IPS DF 4.7 (cell line): Measurements from ENCODE around the gene ZER1.

Source experiments
- DNase-seq: peaks from one replicate; pipeline ENCODE4 v3.0.0-alpha.2; 2013; ENCODE audit warnings: low spot score; ENCODE audit errors: extremely low read depth

The ZER1 gene

DNA sequence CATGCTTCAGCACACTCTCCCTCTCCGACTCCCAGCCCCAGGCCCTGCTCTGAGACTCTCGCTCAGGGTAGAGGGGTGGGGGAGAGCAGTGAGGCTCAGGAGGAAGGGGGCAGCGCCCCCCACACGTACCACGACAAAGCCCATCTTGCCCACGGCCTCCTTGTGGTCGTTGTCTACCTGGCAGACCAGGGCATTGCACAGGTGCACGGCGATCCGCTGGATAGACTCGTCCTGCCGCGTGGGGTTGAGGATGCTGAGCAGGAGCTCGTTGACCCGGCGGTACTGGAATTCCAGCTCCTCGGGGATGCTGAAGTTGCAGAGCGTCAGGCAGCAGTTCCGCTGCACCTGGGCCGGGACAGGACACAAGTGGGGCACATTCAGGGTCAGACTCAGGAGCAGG lies 29.3 kb downstream of the ZER1 start:
- no peak for DNase-seq

- DNase-seq: no peak
These were observed 36.4 kb downstream of the ZER1 start for GRCh38 chr9:128735373-128735772.

GRCh38 chr9:128733256-128733655 lies 38.5 kb downstream of the ZER1 start:
- DNase-seq: peak; percentile 90

- no peak for DNase-seq
These were observed 39.2 kb downstream of the ZER1 start for GRCh38 chr9:128732576-128732975.

DNA sequence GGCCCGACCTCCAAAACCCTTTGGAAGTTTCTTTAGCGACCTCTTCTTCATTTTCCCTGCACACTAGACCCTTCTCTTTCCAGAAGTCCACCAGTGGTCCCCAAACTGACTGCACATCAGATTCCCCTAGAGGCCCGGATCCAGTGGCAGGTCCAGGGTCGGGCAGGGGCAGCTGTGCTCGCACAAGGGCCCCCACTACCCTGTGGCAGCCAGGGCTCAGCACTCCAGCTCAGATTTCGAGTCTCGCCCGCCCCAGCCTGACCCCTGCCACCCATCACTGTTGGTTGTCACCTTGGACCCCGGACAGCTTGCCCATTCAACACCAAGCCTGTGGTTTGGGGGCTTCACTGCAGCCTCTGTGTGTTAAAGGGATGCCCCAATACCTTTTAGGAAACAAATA lies 40.0 kb downstream of the ZER1 start:
- no peak for DNase-seq

GRCh38 chr9:128731093-128731492 lies 40.6 kb downstream of the ZER1 start:
- DNase-seq: no peak

GRCh38 chr9:128729766-128730517 lies 41.8 kb downstream of the ZER1 start:
- no peak for DNase-seq

DNA sequence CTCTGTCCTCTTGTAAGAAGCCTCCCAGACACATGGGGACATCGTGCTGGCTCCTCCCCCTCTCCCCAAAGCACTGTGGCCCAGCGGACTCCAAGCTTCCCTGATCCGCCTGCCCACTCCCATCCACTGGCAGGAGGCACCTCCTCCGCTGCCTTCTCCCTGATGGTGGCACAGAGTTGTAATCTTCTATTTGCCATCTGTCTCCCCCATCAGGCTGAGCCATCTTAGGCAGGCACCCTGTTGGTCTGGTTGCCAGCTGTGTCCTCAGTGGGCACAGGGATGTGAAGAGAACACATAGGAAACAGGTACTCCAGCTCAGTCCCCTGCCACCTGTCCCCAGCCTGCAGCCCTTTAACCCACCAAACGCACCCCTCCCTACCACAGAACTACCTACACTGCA lies 42.4 kb downstream of the ZER1 start:
- no peak for DNase-seq

DNA sequence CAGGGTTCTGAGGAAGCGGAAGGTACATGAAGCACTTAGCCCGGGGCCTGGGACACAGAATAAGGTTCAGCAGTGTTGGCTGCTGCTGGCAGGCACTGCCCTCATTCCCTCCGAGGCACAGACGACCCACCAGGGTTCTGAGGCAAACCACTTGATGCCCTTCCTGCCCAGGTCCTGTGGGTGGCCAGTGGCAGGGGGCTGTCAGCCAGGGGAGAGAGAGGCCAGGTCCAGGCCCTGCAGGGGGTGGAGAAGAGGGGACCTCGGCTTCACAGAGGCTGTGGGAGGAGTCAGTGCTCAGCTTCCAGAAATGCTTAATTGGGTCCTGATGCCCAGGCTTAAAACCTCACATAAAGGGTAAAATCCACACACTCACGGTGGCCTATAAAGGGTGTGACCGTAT lies 43.4 kb downstream of the ZER1 start:
- no peak for DNase-seq

DNA sequence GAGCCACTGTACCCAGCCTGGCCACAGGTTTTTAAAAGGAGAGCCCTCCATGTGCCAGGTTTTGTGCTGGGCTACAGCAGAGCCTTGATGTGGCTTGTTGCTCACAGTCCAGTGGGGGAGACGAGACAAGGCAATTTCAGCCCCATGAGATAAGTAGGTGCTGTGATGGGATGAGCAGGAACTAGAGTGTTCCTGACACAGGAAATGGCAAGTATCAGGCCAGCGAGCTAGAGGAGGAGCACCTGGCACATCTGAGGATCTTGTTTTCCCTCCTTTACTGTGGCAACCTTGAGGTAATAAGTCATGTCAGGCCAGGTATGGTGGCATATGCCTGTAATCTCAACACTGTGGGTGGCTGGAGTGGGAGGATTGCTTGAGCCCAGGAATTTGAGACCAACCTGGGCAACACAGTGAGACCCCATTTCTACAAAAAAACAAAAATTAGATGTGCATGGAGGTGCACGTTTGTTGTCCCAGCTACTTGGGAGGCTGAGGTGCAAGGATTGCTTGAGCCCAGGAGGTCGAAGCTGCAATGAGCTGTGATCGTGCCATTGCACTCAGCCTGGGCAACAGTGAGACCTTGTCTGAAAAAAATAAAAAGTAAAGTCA lies 44.0 kb downstream of the ZER1 start:
- DNase-seq: no peak

- DNase-seq: no peak
These were observed 46.9 kb downstream of the ZER1 start for GRCh38 chr9:128724744-128725211.

DNA sequence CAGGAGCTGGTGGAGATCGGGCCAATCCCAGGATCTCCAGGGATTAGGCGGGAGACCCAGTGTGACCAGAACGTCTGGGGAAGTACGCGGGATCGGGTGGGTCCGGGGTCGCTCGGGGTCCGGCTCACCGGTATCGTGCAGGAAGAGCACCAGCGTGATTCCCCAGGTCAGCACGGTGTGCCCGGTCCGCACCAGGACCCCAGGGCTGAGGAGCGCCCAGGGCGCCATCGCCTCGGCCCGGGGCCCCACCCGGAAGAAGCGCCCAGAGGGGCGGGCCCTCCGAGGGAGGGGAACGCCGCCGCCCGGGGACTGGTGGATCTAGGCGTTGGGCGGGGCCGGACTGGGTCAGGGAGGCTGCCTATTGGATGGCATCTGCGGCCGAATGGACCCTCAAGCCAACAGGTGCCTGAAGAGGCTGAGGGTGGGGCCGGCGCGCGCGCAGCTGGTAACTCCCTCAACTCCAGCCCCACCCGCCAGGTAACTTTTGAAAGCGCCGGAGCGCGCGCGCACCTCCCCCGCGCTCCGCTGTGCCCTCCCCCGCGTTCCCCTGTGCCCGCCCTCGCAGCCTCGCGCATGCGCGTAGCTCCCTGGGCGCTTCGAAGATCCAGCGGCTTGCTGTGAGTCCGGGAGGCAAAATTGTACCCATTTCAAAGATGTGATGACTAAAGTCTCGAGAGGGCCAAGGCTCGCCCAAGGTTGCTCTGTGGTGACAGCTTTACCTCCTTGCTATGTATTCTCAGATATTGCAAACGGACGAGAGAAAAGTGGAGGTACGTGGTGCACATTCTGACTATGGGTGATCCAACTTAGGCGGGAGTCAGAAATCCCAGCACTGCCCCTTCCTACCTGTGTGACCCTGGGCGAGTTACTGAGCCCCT lies 47.6 kb downstream of the ZER1 start, which contains the start of gene ZDHHC12:
ZDHHC12 (minus strand) TSS at position 262 of the 878 bp plus-strand sequence; CDS start at position 228, 34 bp downstream.
- DNase-seq: peak; percentile 76

DNA sequence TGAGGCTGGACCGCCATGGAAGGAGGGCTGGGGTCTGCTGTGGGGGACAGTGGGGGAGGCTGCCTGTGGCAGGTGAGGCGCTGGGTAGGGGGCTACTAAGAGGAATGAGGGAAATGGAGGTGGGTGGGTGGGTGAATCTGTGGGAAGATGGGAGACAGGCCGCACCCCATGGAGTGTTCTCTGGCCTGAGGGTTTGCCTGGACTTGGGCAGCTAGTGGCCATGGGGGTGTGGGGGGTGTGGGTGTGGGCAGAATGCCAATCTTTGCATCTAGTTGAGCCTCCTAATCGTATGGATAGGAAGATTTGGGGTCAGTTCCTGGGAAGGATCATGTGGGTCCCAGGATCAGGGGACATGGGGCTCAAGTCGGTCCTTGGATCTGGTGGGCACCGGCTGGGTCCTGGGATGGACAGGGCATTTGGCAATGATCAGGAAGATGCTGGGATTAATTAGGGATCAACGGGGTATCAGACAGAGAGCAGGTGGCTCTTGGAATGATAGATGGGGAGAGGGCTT lies 48.3 kb downstream of the ZER1 start:
- DNase-seq: no peak

GRCh38 chr9:128722380-128723351 lies 49.1 kb downstream of the ZER1 start:
- DNase-seq: no peak

DNA sequence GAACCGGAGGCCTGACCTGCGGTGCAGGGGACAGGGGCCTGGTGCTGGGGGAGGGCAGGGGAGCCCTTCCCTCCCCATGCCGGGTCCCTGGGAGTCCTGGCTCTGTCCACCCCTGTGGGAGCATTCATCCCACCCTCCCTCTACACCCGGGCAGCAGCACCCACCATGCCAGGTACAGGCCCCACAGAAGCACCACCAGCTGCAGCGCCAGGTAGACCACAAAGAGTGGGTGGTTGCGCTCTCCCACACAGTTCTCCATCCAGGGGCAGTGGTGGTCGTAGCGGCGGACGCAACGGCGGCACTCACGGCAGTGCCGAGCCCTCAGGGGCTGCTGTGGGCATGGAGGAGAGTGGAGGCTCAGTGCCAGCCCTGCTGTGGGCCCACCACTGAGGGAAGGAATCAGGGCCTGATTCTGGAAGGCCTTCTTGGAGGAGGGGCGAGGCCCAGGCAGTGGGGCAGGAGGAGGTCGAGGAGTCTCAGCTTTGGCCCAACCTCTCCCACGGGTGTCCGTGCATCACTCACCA lies 50.2 kb downstream of the ZER1 start:
- no peak for DNase-seq

DNA sequence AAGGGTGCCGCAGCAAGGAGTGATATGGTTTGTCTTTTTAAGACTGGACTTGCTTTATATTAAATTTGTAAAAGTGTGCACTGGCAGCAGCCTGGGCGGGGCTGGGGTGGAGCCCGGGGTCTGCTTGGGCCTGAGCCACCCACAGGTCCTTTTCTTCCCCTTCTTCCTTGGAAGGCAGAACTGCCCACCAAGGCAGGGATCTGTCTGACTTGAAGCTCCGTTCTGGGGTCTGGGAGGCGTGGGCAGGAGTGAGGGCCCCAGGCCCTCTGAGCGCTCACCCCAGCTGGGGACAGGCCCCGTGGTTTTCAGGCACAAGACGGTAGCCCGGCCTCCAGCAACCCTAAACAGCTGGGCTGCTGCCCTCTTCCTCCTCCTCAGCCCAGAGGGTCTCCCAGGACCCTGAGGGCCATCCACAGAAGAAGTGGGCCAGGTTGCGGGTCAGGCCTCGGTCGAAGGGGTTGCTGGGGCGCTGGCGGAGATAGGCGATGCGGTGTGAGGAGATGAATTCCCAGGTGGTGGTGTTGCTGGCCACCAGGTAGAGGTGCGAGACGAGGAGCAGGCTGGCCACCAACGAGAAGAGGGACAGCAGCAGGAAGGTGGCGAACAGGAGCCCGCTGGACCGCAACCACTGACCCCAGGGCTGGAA lies 50.8 kb downstream of the ZER1 start:
- no peak for DNase-seq

- DNase-seq: no peak
These were observed 51.7 kb downstream of the ZER1 start for GRCh38 chr9:128719919-128720605.

DNA sequence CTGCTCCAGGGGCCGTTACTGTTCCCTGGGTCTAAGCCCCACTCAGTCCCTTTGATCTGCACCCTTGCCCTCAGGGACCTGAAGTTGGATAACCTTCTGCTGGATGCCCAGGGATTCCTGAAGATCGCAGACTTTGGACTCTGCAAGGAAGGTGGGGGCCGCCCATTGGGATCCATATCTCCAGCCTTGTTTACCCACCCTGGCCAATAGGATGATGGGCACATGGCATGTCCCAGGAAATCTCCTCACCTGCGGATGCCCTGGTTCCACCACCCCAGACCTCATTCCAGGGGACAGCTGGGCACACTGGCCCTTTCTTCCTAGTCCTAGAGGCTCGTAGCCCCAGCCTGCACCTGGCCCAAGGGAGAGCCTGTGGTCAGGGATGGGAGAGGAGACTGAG lies 53.3 kb downstream of the ZER1 start:
- no peak for DNase-seq

DNA sequence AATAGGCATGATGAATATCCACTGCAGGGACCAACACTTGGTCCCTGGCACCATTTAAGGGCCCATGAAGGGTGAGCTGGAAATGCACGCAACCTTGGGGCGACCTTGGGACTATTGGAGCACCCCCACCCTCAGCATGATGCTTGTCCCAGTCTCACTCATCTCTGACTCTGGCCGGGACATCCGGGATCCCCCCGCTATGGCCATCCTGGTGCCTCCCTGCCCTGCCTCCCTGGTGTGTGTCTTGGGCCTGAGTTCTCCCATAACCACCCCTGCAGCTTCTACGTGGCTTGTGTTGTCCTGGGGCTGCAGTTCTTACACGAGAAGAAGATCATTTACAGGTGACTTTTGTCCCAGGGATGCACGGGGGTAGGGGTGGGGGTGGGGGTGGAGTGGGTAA lies 53.7 kb downstream of the ZER1 start:
- no peak for DNase-seq
